Neural progenitor cell (in vitro differentiated cells): Measurements from ENCODE around the gene POLR2L. TPM values are rescaled to one million over a fixed set of nuclear protein-coding genes. Genes with fewer than 3 reads are reported as not detected.
A peak's percentile ranks its signal among the peaks of the same experiment; 100 is the strongest.

Experiments
- DNase-seq: peaks from one replicate; pipeline ENCODE4 v3.0.0-alpha.2; 2016; ENCODE audit warnings: low spot score
- H2AFZ ChIP-seq: fragments of 200-600 bp; sonication (generic); replicated peaks from 2 replicates; pipeline ENCODE4 v1.6.1; 2016; ENCODE audit warnings: antibody characterized with exemption
- H3F3A ChIP-seq: fragments of 200-600 bp; sonication (generic); 2 replicates; pipeline ENCODE4 v1.6.1; 2016; ENCODE audit warnings: antibody characterized with exemption, low read depth
- H3K27ac ChIP-seq: fragments of 200-600 bp; sonication (generic); 2 replicates; pipeline ENCODE4 v1.5.1; 2016; ENCODE audit warnings: mild to moderate bottlenecking
- H3K27me3 ChIP-seq: fragments of 200-600 bp; sonication (generic); 2 replicates; pipeline ENCODE4 v1.6.1; 2016; ENCODE audit warnings: mild to moderate bottlenecking, moderate library complexity
- H3K36me3 ChIP-seq: fragments of 200-600 bp; sonication (generic); 2 replicates; pipeline ENCODE4 v1.5.1; 2016
- H3K4me1 ChIP-seq: fragments of 200-600 bp; sonication (generic); 2 replicates; pipeline ENCODE4 v1.6.1; 2016; ENCODE audit warnings: mixed run types
- H3K4me2 ChIP-seq: fragments of 200-600 bp; sonication (generic); 2 replicates; pipeline ENCODE4 v1.6.1; 2016
- H3K4me3 ChIP-seq: fragments of 200-600 bp; sonication (generic); 2 replicates; pipeline ENCODE4 v1.5.1; 2016
- H3K79me2 ChIP-seq: fragments of 200-600 bp; sonication (generic); 2 replicates; pipeline ENCODE4 v1.6.1; 2016; ENCODE audit warnings: low read depth
- H3K9ac ChIP-seq: fragments of 200-600 bp; sonication (generic); 2 replicates; pipeline ENCODE4 v1.6.1; 2016
- H3K9me3 ChIP-seq: fragments of 200-600 bp; sonication (generic); 2 replicates; pipeline ENCODE4 v1.5.1; 2016; ENCODE audit warnings: low read depth
- H4K20me1 ChIP-seq: fragments of 200-600 bp; sonication (generic); 2 replicates; pipeline ENCODE4 v1.6.1; 2016; ENCODE audit warnings: low read depth
- H3K27ac Mint-ChIP-seq: 3 replicates; pipeline ENCODE4 v1.8.0; 2021; ENCODE audit warnings: mixed read lengths
- H3K27me3 Mint-ChIP-seq: 2 replicates; pipeline ENCODE4 v1.8.0; 2022; ENCODE audit warnings: low read depth, mild to moderate bottlenecking, inconsistent platforms, moderate library complexity, mixed read lengths; ENCODE audit not compliant: insufficient read depth
- H3K36me3 Mint-ChIP-seq: 3 replicates; pipeline ENCODE4 v1.8.0; 2021; ENCODE audit warnings: mixed read lengths
- H3K4me1 Mint-ChIP-seq: 3 replicates; pipeline ENCODE4 v1.8.0; 2021; ENCODE audit warnings: mixed read lengths
- H3K4me3 Mint-ChIP-seq: 3 replicates; pipeline ENCODE4 v1.8.0; 2021; ENCODE audit warnings: mild to moderate bottlenecking, moderate library complexity, mixed read lengths
- H3K9me3 Mint-ChIP-seq: 3 replicates; pipeline ENCODE4 v1.8.0; 2020; ENCODE audit warnings: mixed read lengths
- CTCF ChIP-seq: fragments of 200-600 bp; sonication (generic); IDR thresholded peaks from 2 replicates; pipeline ENCODE4 v1.5.1; 2017; ENCODE audit warnings: antibody characterized with exemption, mild to moderate bottlenecking
- EZH2 ChIP-seq: fragments of 200-600 bp; sonication (generic); IDR thresholded peaks from 2 replicates; pipeline ENCODE4 v1.6.1; 2017; ENCODE audit warnings: antibody characterized with exemption, mild to moderate bottlenecking, moderate library complexity
- EZH2phosphoT487 ChIP-seq: fragments of 200-600 bp; sonication (generic); IDR thresholded peaks from 2 replicates; pipeline ENCODE4 v1.6.1; 2017; ENCODE audit warnings: antibody characterized with exemption
- total RNA-seq: library from RNA; depleted of rRNA; stranded (reverse); fragments of >200 nt; gene quantifications from 2 replicates; pipeline ENCODE4 v1.2.3, GENCODE V29; 2015; ENCODE audit warnings: low replicate concordance

POLR2L gene
- total RNA-seq, 1 donor from 2014 or later, result 12.9 TPM

DNA sequence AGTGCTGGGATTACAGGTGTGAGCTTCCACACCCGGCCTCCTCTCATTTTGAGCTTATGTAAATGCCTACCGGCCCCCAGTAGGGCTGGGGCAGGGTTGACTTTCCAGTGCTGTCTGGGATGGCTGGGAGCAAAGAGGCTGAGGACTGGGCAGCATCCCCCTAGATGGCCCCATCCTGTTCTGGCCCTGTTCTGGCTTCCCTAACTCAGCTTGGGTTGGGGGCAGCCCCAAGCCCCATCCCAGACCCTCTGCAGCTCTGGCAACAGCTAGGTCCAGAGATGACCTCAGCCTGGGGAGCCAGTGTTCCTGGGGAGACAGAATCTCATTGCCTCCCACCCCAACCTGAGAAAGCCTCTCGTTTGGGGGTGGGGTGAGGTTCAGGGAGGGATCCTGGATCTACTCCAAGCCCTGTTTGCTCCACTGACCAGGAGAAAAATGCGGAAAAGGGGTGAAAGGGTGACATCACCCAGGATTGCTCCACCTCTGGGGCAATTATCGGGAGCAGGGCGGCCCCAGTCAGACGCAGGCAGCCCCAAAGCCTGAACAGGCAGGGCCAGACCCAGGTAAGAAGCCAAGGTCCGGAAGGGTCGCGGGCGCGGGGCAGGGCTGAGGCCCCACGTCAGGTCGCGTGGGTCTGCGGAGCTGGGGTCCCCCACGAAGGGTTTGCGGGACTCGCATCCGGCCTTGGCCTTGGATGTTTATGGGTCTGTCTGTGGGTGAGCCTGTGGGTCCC lies 23.8 kb downstream of the POLR2L start, which contains the start of gene PNPLA2:
Gene PNPLA2, plus strand, starts transcription at position 519 of the 733 bp plus-strand sequence. CDS start 805 bp downstream, outside the sequence.
- H3K4me2 ChIP-seq, result peak within 1 kb of the TSS; percentile 94
- Mint-ChIP-seq H3K36me3 (peaks cover 5% of the 10 kb centered on the region), H3K27ac (peak within 1 kb of the TSS; percentile 85), H3K9me3 (no peaks in the 10 kb centered on the region), H3K4me3 (peak within 1 kb of the TSS; percentile 81), H3K4me1 (peaks cover 8% of the 10 kb centered on the region), H3K27me3 (peaks cover 9% of the 10 kb centered on the region)
- no peaks in the 10 kb centered on the region for H3K9me3 ChIP-seq
- peaks cover 31% of the 10 kb centered on the region for H3F3A ChIP-seq
- DNase-seq, result no peak
- peaks cover 34% of the 10 kb centered on the region for H4K20me1 ChIP-seq
- peak within 1 kb of the TSS; percentile 51 for H3K9ac ChIP-seq
- H3K36me3 ChIP-seq, result no peaks in the 10 kb centered on the region
- no peaks in the 10 kb centered on the region for H3K4me1 ChIP-seq
- H3K4me3 ChIP-seq, result peak within 1 kb of the TSS; percentile 92
- peaks cover 9% of the 10 kb centered on the region for H3K79me2 ChIP-seq
- no peak within 1 kb of the TSS for H2AFZ ChIP-seq
- H3K27ac ChIP-seq, result no peak within 1 kb of the TSS
- TF ChIP-seq CTCF (no peak), EZH2 (no peak), EZH2phosphoT487 (no peak)
- no peaks in the 10 kb centered on the region for H3K27me3 ChIP-seq

- Histone ChIP-seq H3F3A (peaks cover 50% of the 10 kb centered on the region), H3K27ac (no peak overlapping the region), H3K36me3 (peaks cover under 1% of the 10 kb centered on the region), H3K4me3 (no peak overlapping the region), H3K27me3 (no peaks in the 10 kb centered on the region), H4K20me1 (peaks cover 26% of the 10 kb centered on the region), H3K4me1 (peaks cover under 1% of the 10 kb centered on the region), H3K9me3 (no peaks in the 10 kb centered on the region), H3K79me2 (peaks cover 17% of the 10 kb centered on the region), H2AFZ (no peak overlapping the region), H3K9ac (no peak overlapping the region), H3K4me2 (no peak overlapping the region)
- H3K27ac Mint-ChIP-seq, result no peak overlapping the region
- peaks cover 10% of the 10 kb centered on the region for H3K36me3 Mint-ChIP-seq
- H3K27me3 Mint-ChIP-seq, result peaks cover 8% of the 10 kb centered on the region
- TF ChIP-seq CTCF (no peak), EZH2 (no peak), EZH2phosphoT487 (no peak)
- H3K4me3 Mint-ChIP-seq, result no peak overlapping the region
- peaks cover 8% of the 10 kb centered on the region for H3K4me1 Mint-ChIP-seq
- no peaks in the 10 kb centered on the region for H3K9me3 Mint-ChIP-seq
- DNase-seq, result no peak
These were observed 25.9 kb downstream of the POLR2L start for GRCh38 chr11:816433-816779.

- H3K4me3 Mint-ChIP-seq, result no peak overlapping the region
- H3K9ac ChIP-seq, result no peak overlapping the region
- peaks cover 13% of the 10 kb centered on the region for H3K36me3 Mint-ChIP-seq
- peaks cover 22% of the 10 kb centered on the region for H3K79me2 ChIP-seq
- H3K27ac Mint-ChIP-seq, result no peak overlapping the region
- no peak overlapping the region for H3K4me2 ChIP-seq
- H3K4me3 ChIP-seq, result no peak overlapping the region
- H3K27me3 ChIP-seq, result no peaks in the 10 kb centered on the region
- peaks cover 9% of the 10 kb centered on the region for H3K4me1 Mint-ChIP-seq
- H4K20me1 ChIP-seq, result peaks cover 26% of the 10 kb centered on the region
- H3K27ac ChIP-seq, result no peak overlapping the region
- no peaks in the 10 kb centered on the region for H3K9me3 Mint-ChIP-seq
- H3F3A ChIP-seq, result peaks cover 55% of the 10 kb centered on the region
- H3K27me3 Mint-ChIP-seq, result peaks cover 8% of the 10 kb centered on the region
- peaks cover 3% of the 10 kb centered on the region for H3K36me3 ChIP-seq
- no peak for TF ChIP-seq EZH2
- no peak for TF ChIP-seq EZH2phosphoT487
- TF ChIP-seq CTCF, result no peak
- H3K4me1 ChIP-seq, result peaks cover 6% of the 10 kb centered on the region
- H3K9me3 ChIP-seq, result no peaks in the 10 kb centered on the region
- H2AFZ ChIP-seq, result no peak overlapping the region
- DNase-seq, result no peak
These were observed 26.5 kb downstream of the POLR2L start for GRCh38 chr11:815675-816432.
